IPS DF 19.7 (cell line): ENCODE data around the gene KRTAP19-2.
"Not testable (repeated sequence)": the region's sequence is repeated elsewhere in the genome, so short reads cannot be mapped to it uniquely, and the experiment has no call there.

ENCODE experiments used
- DNase-seq: peaks from one replicate; pipeline ENCODE4 v3.0.0-alpha.2; 2013; ENCODE audit warnings: low read depth, low spot score

Gene KRTAP19-2, protein sequence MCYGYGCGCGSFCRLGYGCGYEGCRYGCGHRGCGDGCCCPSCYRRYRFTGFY

DNA sequence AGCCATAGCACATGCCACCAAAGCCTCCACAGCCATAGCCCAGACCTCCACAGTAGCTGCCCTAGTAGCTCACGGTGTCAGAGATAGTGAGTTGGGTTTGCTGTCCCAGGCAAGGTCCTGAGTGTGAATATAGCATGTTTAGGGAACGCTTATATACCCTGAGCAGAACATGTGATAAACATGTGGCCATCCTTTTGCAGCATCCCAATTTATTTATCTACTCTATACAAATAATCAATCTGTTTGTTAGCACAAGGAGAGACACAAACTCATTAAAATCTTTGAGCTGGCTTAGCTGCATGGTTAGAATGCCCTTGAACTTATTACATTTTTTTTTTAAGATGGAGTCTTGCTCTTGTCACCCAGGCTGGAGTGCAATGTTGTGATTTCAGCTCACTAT lies at the start of gene KRTAP19-2:
KRTAP19-2 (minus strand) TSS at position 101 of the 400 bp plus-strand sequence; CDS start at position 13, 88 bp downstream.
- no peak for DNase-seq

DNA sequence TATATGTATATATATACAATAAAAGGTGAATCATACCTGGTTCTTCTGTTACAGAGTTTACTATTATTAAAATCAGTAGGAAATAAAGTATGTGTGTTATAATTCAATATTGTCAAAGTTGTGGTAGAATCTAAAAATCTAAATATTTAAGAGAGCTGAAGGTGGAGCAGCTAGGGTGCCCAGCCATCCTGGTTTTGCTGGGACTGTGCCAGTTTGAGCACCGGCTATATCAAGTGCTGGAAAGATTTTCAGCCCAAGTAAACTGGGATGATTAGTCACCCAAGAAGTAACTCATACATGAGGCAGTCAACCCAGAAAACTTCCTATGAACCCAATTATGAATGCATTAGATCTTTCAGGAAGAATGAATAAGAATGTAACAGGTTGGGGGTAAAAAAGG lies 31.6 kb upstream of the KRTAP19-2 start:
- no peak for DNase-seq

DNA sequence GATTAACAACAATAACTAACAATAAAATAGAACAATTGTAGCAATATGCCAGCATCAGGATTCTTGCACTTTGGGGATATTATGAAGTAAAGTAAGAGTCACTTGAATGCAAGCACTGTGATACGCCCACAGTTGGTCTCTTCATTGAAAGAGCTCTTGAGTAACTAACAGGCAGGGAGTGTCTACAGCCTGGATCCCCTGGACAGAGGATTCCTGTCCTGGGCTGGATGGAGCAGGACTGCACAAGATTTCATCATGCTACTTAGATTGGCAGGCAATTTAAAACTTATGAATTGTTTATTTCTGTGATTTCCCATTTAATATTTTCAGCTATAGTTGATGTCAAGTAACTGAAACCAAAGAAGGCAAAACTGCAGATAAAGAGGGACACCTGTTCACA lies 28.4 kb upstream of the KRTAP19-2 start:
- DNase-seq: no peak

DNA sequence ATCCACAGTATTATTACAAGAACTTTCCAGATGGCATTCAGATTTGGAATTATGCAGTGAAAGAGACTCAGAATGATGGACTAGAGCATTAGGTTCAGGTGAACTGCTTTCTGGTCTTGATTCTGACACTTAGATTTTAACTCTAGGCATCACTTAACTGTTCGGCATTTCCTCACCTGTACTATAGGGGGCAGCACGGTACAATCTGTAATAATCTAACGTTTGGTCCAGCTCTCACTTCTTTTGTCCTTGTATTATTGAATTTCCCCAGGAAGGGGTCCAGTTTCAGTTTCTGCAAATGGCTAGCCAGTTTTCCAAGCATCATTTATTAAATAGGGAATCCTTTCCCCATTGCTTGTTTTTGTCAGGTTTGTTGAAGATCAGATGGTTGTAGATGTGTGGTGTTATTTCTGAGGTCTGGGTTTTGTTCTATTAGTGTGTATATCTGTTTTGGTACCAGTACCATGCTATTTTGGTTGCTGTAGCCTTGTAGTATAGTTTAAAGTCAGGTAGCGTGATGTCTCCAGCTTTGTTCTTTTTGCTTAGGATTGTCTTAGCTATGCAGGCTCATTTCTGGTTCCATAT lies 18.5 kb upstream of the KRTAP19-2 start:
- DNase-seq: not testable (repeated sequence)

DNA sequence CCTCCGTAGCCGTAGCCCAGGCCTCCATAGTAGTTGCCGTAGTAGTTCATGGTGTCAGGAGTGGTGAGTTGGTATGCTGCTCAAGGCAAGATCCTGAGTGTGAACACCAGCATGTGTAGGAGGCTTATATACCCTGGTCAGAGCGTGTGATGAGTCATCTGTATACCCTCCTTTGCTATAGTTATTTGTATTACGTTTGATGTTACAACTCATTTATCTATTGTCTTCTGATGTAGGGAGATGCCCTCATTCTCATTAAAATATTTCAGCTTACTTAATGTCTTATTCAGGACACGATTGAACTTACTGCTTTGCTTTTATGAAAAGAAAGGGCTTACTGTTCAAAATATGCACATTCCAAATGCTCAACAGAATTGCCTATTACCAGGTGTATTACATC lies 14.8 kb upstream of the KRTAP19-2 start, which contains the start of gene KRTAP19-5:
KRTAP19-5 (minus strand) TSS at position 101 of the 400 bp plus-strand sequence; CDS start at position 50, 51 bp downstream.
- DNase-seq: no peak

DNA sequence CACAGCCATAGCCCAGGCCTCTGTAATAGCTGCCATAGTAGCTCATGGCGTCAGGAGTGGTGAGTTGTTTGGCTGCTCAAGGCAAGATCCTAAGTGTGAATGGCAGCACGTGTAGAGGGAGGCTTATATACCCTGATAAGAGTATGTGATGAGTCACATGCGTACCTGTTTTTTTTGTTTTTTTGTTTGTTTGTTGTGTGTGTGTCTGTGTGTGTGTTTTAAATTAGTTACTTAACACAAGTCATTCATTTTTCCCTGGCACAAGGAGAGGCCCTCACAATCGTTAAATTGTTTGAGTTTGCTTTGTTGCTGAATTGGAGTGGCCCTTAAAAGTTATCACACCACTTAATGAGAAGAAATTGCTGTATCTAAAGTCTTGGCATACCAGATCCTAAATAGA lies 9.8 kb upstream of the KRTAP19-2 start, which contains the start of gene KRTAP19-4:
KRTAP19-4 (minus strand) TSS at position 101 of the 400 bp plus-strand sequence; CDS start at position 46, 55 bp downstream.
- no peak for DNase-seq

DNA sequence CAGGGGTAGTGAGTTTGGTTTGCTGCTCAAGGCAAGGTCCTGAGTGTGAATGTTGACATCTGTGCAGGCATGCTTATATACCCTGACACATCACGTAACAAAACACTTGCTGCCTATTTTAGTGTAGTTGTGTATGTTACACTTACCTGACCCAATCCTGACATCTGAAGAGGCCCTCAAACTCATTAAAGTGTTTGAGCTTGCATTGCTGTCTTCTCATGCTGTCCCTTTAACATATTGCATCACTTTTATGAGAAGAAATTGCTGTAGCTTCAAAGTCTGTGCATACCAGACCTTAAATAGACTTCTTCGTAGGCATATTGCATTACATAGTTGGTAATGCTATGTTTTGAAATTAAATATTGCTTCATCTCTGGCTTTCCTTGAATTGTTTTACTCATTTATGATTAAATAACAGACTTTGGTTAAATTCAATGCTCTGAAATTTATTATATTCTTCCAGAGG lies 4.8 kb upstream of the KRTAP19-2 start, which contains the start of gene KRTAP19-3:
KRTAP19-3 (minus strand) TSS at position 51 of the 466 bp plus-strand sequence. CDS start 56 bp downstream, outside the sequence.
- no peak for DNase-seq

DNA sequence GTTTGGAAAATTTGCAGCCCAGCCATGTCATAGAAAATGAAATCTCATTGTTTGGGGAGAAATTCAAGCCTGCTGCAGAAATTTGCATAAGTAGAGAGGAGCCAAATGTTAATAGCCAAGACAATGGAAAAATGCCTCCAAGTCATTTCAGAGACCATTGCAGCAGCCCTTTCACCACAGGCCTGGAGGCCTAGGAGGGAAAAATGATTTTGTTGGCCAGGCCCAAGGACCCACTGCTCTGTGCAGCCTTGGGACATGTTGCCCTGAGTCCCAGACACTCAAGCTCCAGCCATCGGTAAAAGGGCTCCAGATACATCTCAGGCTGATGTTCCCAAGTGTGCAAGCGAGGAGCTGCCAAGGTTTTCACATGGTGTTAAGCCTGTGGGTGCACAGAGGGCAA lies 1.1 kb downstream of the KRTAP19-2 start:
- DNase-seq: no peak

DNA sequence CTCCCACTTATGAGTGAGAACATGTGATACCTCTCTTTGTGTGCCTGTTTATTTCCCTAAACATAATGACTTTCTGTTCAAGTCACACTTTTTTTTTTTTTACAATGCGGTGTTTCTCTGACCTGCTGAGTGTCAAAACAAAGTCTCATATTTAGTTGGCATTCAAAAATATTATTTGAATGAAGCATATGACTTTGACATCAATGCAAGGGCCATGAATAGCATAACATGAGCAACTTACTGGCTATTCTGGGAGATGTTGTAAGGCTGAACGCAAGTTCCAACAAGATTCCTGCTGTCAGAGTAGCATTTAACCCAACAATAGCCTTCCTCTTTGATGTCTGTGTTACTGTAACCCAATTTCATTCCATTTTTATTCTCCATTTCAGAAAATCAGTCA lies 5.1 kb downstream of the KRTAP19-2 start:
- DNase-seq: no peak

DNA sequence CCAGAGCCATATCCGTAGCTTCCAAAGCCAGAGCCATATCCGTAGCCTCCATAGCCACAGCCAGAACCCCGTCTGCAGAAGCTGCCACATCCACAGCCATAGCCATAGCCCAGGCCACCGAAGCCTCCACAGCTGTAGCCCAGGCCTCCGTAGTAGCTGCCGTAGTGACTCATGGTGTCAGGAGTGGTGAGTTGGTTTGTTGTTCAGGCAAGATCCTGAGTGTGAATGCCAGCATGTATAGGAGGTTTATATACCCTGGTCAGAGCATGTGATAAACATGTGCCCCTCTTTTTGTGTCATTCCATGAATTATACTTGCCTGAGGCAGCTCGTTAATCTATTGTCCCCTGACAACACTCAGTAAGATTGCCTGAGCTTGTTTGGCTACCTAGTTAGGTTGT lies 7.1 kb downstream of the KRTAP19-2 start, which contains the start of gene KRTAP19-1:
KRTAP19-1 (minus strand) TSS at position 223 of the 400 bp plus-strand sequence; CDS start at position 173, 50 bp downstream.
- DNase-seq: no peak

DNA sequence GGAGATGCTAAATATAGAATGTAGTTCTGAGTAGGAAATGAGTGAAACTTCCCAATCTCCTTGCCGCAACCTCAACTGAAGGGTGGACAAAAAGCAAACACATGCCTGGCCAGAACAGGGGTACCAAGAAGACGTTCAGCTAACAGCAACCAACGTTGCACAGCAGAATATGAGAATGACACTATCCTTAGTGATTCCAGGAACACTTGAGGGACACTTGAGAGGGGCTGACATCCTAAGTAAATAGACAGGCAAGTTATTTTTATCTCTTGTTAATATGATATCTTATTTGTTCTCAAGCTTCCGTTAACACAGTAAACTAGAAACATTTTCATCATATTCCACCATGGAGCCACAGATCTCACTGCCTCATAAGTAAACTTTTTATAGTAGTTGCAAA lies 8.0 kb downstream of the KRTAP19-2 start:
- DNase-seq: no peak

DNA sequence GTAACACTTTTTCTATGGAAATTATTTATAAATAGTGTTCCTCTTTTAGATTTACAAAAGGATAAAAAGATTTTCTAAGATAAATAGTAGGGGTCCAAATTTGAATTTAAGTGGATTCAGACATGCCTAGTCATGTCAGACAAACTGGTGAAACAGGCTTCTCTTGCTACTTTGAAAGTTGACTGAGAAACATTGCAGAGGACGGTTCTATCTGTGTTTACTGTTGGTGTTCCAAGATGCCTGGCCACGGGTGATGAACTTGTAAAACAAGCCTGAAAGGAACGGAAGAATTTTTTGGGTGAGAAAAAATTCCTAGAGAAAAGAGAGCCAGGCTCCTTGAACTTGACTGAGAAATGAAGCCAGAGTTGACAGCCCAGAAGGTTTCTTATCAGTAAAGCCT lies 9.2 kb downstream of the KRTAP19-2 start:
- DNase-seq: no peak

DNA sequence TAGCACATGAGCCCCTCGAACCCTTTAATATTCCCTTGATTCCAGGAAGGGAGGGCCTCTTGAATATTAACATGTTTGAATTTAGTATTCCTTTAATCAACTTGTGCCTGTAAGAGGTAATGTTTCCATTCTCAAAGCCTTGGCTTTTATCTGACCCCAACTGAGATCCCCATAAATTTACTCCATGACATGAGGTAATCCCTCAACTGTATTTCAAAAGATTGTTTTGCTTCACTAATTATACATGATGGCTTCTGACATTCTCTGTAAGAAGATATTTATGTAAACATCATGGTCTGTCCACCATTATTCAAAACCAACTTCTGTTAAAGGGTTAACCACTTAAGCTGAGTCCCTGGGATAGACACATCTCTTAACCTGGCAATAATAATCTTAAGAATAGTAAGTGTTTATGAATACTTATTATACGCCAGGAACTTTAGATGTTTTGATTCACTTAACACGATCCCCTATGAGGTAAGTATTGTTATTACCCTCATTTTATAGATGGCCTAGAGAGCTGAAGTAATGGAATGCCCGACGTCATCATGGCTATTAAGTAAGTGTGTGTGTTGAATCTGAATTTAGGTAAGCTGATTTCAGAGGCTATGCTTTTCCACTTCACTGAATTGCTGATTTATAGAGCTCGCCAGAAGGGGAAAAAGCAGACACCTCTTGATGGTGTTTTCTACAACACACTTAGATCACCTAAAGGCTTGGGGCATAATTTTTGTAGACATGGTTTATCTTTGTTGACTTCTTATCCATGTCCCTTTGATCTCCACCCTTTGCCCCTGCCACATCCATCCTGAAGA lies 18.1 kb downstream of the KRTAP19-2 start:
- DNase-seq: no peak

DNA sequence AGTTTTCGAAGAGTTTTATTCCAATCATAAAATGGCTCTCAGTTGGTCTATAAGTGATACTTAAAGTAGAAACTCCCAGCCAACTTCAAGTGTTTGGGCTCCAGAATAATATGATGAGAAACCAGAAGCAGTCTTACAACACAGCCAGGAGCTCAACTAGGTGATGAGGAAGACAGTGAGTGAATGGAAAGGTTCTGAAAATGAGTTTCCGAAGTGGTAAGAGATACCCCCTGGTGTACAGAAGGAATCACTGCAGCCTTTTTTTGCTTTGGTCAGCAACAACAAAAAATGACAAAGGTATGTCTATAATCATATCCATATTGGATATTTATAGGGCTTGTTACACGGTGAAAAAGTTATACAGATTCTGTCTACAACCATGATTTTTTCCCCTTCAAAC lies 23.5 kb downstream of the KRTAP19-2 start:
- DNase-seq: no peak

DNA sequence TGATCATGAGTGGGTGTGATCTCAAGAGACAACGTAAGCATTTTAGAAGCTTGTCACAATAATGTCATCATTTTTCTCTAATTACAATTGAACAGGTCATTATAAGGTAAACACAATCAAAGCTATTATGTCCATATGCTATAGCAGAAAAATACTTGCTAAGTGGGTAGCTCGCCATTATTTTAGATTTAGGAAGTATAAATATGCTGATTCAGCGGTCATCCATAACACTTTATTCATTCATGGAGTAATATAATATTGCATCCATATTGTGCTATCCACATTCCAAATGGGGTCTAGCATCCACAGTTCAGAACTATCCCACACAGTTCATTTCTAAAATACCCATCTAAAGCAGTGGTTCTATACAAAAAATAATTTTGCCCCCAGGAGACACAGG lies 38.7 kb downstream of the KRTAP19-2 start:
- DNase-seq: no peak

DNA sequence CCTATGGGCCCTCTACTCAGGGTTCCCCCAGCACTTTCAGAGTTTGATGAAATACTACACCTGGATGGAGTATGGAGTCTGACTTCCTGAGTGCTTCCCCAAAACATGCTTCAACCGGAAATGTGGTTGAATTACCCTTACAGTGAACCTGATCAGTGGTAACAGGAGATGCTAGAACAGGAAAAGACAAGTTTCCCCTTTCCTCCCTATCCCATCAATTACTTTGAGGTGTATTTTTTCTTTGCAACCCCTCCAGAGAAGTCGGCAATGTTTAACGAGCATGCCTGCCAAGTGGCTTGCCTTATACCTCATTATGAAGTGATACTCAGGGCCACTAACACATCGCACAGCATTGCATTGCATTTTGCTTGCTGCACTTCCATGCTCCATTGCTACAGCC lies 40.2 kb downstream of the KRTAP19-2 start:
- no peak for DNase-seq

DNA sequence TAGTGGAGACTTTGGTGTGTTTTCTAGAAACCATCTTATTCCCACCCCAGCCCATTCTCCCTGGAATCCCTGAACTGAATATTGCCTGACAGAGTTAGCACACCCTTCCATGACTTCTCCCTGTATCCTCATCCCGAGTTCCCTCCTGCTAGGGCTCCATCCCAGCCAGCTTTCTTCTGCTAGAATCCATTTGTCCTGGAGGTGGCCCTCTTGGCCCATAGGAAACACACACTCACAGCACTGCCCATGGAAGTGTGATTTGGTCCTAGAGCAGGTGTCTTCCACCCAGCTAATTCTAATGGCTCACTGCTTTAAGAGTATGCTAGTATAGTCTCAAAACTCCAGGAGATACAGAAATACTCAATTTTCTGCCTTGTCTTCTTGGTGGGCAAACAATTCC lies 43.0 kb downstream of the KRTAP19-2 start:
- no peak for DNase-seq

DNA sequence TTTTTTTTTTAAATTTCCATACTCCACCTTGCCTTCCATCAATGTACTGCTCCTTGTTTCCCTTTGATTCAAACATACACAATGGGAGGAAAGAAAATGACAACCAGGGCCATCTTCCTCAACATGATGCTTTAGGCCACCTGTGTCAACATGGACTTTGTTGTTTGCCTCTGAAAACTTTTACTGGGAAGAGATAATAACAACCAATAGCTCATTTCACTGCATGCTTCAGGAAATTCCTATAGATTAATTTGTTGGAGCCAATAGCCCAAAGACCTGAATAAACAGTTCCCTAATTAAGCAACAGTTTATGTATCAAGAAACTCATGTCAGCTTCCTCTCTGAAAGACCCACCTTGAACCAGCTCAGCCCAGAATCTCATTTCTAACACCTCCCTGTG lies 44.0 kb downstream of the KRTAP19-2 start:
- DNase-seq: no peak

DNA sequence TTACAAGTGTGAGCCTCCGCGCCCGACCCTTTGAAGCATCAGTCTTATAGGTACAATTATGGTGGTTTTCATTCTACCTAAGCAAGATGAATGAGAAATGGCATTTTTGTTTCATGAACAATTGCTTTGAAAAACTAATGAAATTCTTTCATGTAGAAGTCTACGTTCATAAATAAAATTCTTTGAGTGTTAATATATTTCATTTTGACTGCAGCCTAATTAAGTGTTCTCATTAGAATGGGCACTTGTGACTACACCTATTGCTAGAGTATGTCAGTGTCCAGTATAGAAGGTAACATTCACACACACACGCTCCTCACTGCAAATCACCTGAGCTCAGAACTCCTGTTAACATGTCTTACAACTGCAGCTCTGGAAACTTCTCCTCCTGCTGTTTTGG lies 47.3 kb downstream of the KRTAP19-2 start, which contains the start of gene KRTAP15-1:
KRTAP15-1 (plus strand) TSS at position 301 of the 400 bp plus-strand sequence; CDS start at position 354, 53 bp downstream.
- DNase-seq: no peak
